WTC11 (cell line): ENCODE results near the gene RPTOR.

Experiments
- ATF3 ChIP-seq: sonication (generic); formaldehyde crosslinking; conservative IDR thresholded peaks from 2 replicates; pipeline ENCODE4 v1.8.1; 2022; ENCODE audit warnings: mild to moderate bottlenecking, missing genetic modification reagents
- CTCF ChIP-seq: fragments of 200-600 bp; IDR thresholded peaks from 2 replicates; pipeline ENCODE4 v1.8.0; 2022; ENCODE audit warnings: antibody characterized with exemption
- FOXJ3 ChIP-seq: sonication (generic); formaldehyde crosslinking; IDR thresholded peaks from 2 replicates; pipeline ENCODE4 v1.9.0; 2021; ENCODE audit warnings: missing genetic modification reagents, mild to moderate bottlenecking, borderline replicate concordance
- JUN ChIP-seq: sonication (generic); formaldehyde crosslinking; IDR thresholded peaks from 2 replicates; pipeline ENCODE4 v1.8.0; 2023; ENCODE audit warnings: mild to moderate bottlenecking, missing genetic modification reagents
- RORB ChIP-seq: fragments of 250-450 bp; sonication (Bioruptor Pico); IDR thresholded peaks from 2 replicates; pipeline ENCODE4 v1.9.0; 2021; ENCODE audit warnings: mild to moderate bottlenecking
- TCF7 ChIP-seq: sonication (generic); formaldehyde crosslinking; IDR thresholded peaks from 2 replicates; pipeline ENCODE4 v1.8.0; 2022; ENCODE audit warnings: mild to moderate bottlenecking, low read depth, missing genetic modification reagents, moderate library complexity
- TEAD4 ChIP-seq: sonication (generic); formaldehyde crosslinking; IDR thresholded peaks from 2 replicates; pipeline ENCODE4 v1.8.0; 2022; ENCODE audit warnings: mild to moderate bottlenecking, missing genetic modification reagents
- TF ChIP-seq, protein P1 (sequence below): sonication (generic); formaldehyde crosslinking; IDR thresholded peaks from 2 replicates; pipeline ENCODE4 v1.8.0; 2022; ENCODE audit warnings: mild to moderate bottlenecking, missing genetic modification reagents
- TF ChIP-seq, protein P2 (sequence below): sonication (generic); formaldehyde crosslinking; IDR thresholded peaks from 2 replicates; pipeline ENCODE4 v1.8.0; 2022; ENCODE audit warnings: mild to moderate bottlenecking, missing genetic modification reagents

GRCh38 chr17:80519091-80519781 lies 25.4 kb upstream of the RPTOR start:
- TF ChIP-seq CTCF, result no peak
- TF ChIP-seq TEAD4, result no peak
- TF ChIP-seq ATF3 (CRISPR knock-in tag), result no peak
- TF ChIP-seq, protein P1, sequence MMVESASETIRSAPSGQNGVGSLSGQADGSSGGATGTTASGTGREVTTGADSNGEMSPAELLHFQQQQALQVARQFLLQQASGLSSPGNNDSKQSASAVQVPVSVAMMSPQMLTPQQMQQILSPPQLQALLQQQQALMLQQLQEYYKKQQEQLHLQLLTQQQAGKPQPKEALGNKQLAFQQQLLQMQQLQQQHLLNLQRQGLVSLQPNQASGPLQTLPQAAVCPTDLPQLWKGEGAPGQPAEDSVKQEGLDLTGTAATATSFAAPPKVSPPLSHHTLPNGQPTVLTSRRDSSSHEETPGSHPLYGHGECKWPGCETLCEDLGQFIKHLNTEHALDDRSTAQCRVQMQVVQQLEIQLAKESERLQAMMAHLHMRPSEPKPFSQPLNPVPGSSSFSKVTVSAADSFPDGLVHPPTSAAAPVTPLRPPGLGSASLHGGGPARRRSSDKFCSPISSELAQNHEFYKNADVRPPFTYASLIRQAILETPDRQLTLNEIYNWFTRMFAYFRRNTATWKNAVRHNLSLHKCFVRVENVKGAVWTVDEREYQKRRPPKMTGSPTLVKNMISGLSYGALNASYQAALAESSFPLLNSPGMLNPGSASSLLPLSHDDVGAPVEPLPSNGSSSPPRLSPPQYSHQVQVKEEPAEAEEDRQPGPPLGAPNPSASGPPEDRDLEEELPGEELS, result no peak
- no peak for TF ChIP-seq JUN
- TF ChIP-seq TCF7 (CRISPR knock-in tag), result no peak
- TF ChIP-seq FOXJ3 (CRISPR knock-in tag), result no peak
- TF ChIP-seq, protein P2, sequence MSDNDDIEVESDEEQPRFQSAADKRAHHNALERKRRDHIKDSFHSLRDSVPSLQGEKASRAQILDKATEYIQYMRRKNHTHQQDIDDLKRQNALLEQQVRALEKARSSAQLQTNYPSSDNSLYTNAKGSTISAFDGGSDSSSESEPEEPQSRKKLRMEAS, result no peak
- TF ChIP-seq RORB (CRISPR knock-in tag), result no peak
